ENCODE results near the gene MSI2.

MSI2 gene

DNA sequence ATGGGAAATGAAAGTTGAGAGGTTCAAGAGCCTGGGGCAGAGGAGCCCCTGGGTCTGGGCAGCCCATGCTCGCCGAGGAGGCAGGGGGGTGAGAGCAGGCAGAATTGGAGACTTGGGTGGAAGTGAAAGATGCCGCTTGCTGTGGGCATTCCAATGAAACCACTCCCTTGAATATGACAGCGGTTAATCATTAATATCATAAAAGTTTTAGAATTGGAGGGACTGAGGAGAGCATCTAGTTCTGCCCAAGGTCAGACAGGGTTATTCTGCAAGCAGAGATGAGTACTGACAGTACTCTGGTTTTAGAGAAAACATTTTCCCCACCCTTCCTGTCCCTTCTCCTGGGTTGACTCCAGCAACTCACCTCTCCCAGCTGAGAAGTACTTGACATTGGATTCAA is 180.2 kb downstream of the MSI2 start:
- H3K4me2 ChIP-seq (ENCODE audit: low read depth, low read length, poor library complexity, severe bottlenecking): no peak overlapping the region
- peaks cover 26% of the 10 kb centered on the region for H3K79me2 ChIP-seq (ENCODE audit: insufficient read depth, low read length)
- H4K20me1 ChIP-seq (ENCODE audit: low read depth, low read length): no peaks in the 10 kb centered on the region; the same call in 1 of the 2 replicates
- H3K9me2 ChIP-seq (replicated peaks; ENCODE audit: insufficient read depth, low read length): no peaks in the 10 kb centered on the region
- H3K4me3 ChIP-seq (ENCODE audit: insufficient read depth, low read length, poor library complexity, severe bottlenecking): no peak overlapping the region
- H3K9me3 ChIP-seq (ENCODE audit: insufficient read depth, low read length): no peaks in the 10 kb centered on the region
- no peaks in the 10 kb centered on the region for H3K36me3 ChIP-seq (ENCODE audit: low read length)
- no peak overlapping the region for H2AFZ ChIP-seq (ENCODE audit: low read depth, low read length, severe bottlenecking)
- no peak for TF ChIP-seq EZH2phosphoT487 (conservative IDR thresholded peaks at IDR 0.05; ENCODE audit: low read length)
- TF ChIP-seq, protein P1, sequence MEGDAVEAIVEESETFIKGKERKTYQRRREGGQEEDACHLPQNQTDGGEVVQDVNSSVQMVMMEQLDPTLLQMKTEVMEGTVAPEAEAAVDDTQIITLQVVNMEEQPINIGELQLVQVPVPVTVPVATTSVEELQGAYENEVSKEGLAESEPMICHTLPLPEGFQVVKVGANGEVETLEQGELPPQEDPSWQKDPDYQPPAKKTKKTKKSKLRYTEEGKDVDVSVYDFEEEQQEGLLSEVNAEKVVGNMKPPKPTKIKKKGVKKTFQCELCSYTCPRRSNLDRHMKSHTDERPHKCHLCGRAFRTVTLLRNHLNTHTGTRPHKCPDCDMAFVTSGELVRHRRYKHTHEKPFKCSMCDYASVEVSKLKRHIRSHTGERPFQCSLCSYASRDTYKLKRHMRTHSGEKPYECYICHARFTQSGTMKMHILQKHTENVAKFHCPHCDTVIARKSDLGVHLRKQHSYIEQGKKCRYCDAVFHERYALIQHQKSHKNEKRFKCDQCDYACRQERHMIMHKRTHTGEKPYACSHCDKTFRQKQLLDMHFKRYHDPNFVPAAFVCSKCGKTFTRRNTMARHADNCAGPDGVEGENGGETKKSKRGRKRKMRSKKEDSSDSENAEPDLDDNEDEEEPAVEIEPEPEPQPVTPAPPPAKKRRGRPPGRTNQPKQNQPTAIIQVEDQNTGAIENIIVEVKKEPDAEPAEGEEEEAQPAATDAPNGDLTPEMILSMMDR (IDR thresholded peaks at IDR 0.05; ENCODE audit: insufficient read depth, low read length, poor library complexity, severe bottlenecking): no peak
- H3K27ac ChIP-seq (ENCODE audit: low read depth, low read length): no peak overlapping the region
- no peaks in the 10 kb centered on the region for H3F3A ChIP-seq (ENCODE audit: insufficient read depth)
- H3K9ac ChIP-seq (ENCODE audit: low read length): no peak overlapping the region
- H3K27me3 ChIP-seq (ENCODE audit: low read length): no peaks in the 10 kb centered on the region

DNA sequence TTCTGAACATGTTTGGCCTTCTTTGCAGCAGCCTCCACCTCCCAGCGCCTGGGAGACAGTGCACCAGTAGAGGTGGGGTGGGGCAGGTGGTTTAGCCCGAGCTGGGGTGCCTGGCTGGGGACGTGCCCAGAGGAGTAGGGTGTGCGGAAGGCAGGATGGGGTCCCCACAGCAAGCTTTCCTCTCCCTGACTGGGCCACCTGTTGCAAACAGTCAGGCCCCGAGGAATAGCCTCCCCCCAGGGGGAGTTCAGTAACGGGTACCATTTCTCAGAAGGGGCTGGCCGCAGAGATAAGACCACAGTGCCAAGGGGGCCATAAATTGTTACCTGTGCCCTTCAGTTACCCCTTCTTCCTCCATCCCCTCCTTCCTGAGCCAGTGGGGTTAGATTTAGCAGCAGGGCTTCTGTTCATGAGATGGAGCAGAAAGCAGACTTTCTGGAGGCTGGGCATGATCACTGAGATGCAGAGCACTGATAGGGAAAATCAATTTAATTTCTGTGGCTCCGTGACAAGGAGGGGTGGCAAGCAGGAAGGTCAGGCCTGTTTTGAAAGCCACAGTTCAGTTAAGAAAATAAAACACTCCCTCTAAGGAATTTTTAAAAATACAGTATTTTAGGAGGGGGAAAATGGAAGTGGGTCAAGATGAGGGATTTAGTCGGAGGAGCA is 181.9 kb downstream of the MSI2 start:
- Histone ChIP-seq H3K36me3 (ENCODE audit: low read length) (no peaks in the 10 kb centered on the region), H3K4me2 (ENCODE audit: low read depth, low read length, poor library complexity, severe bottlenecking) (no peak overlapping the region), H3K4me3 (ENCODE audit: insufficient read depth, low read length, poor library complexity, severe bottlenecking) (no peak overlapping the region), H2AFZ (ENCODE audit: low read depth, low read length, severe bottlenecking) (no peak overlapping the region), H4K20me1 (ENCODE audit: low read depth, low read length) (no peaks in the 10 kb centered on the region; the same call in 1 of the 2 replicates), H3K27ac (ENCODE audit: low read depth, low read length) (no peak overlapping the region), H3K79me2 (ENCODE audit: insufficient read depth, low read length) (peaks cover 12% of the 10 kb centered on the region), H3K9ac (ENCODE audit: low read length) (no peak overlapping the region), H3K9me2 (replicated peaks; ENCODE audit: insufficient read depth, low read length) (no peaks in the 10 kb centered on the region), H3F3A (ENCODE audit: insufficient read depth) (no peaks in the 10 kb centered on the region), H3K9me3 (ENCODE audit: insufficient read depth, low read length) (no peaks in the 10 kb centered on the region), H3K27me3 (ENCODE audit: low read length) (no peaks in the 10 kb centered on the region)
- TF ChIP-seq, protein P1 (IDR thresholded peaks at IDR 0.05; ENCODE audit: insufficient read depth, low read length, poor library complexity, severe bottlenecking): no peak
- no peak for TF ChIP-seq EZH2phosphoT487 (conservative IDR thresholded peaks at IDR 0.05; ENCODE audit: low read length)

DNA sequence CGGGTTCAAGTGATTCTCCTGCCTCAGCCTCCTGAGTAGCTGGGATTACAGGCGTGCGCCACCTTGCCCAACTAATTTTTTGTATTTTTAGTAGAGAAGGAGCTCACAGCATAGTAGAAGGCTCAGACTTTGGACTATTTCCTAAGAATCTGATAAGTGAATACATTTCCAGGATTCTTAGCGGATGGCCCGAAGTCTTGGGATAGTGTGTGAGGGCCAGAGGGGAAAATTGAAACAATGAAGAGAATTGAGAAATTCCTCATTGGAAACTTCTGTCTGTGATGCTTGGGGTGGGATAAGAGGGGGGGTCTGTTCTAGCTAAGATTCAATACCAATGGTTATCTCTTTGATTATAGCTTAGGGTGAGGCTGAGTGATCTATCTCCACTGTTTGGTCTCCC is 183.3 kb downstream of the MSI2 start:
- TF ChIP-seq EZH2phosphoT487 (conservative IDR thresholded peaks at IDR 0.05; ENCODE audit: low read length): no peak
- TF ChIP-seq, protein P1 (IDR thresholded peaks at IDR 0.05; ENCODE audit: insufficient read depth, low read length, poor library complexity, severe bottlenecking): no peak
- Histone ChIP-seq H2AFZ (ENCODE audit: low read depth, low read length, severe bottlenecking) (no peak overlapping the region), H3F3A (ENCODE audit: insufficient read depth) (no peaks in the 10 kb centered on the region), H3K4me3 (ENCODE audit: insufficient read depth, low read length, poor library complexity, severe bottlenecking) (no peak overlapping the region), H3K9me2 (replicated peaks; ENCODE audit: insufficient read depth, low read length) (no peaks in the 10 kb centered on the region), H3K9ac (ENCODE audit: low read length) (no peak overlapping the region), H3K4me2 (ENCODE audit: low read depth, low read length, poor library complexity, severe bottlenecking) (no peak overlapping the region), H3K27me3 (ENCODE audit: low read length) (no peaks in the 10 kb centered on the region), H3K36me3 (ENCODE audit: low read length) (no peaks in the 10 kb centered on the region), H3K79me2 (ENCODE audit: insufficient read depth, low read length) (peaks cover 15% of the 10 kb centered on the region), H3K27ac (ENCODE audit: low read depth, low read length) (no peak overlapping the region), H4K20me1 (ENCODE audit: low read depth, low read length) (no peaks in the 10 kb centered on the region; the same call in 1 of the 2 replicates), H3K9me3 (ENCODE audit: insufficient read depth, low read length) (no peaks in the 10 kb centered on the region)

All from SU-DHL-6 (cell line).